Measurements from ENCODE around the gene BTG2.
A peak's percentile ranks its signal among the peaks of the same experiment; 100 is the strongest.

Gene BTG2

GRCh38 chr1:203349166-203349565 lies 43.8 kb downstream of the BTG2 start:
- TF ChIP-seq CTCF (IDR thresholded peaks at IDR 0.05; ENCODE audit: low read depth, low read length), result no peak
- DNase-seq (ENCODE audit: extremely low read depth, low read depth), result no peak

- no peak for DNase-seq (ENCODE audit: extremely low read depth, low read depth)
- TF ChIP-seq CTCF (IDR thresholded peaks at IDR 0.05; ENCODE audit: low read depth, low read length), result no peak
These were observed 44.6 kb downstream of the BTG2 start for GRCh38 chr1:203349773-203350524.

- DNase-seq (ENCODE audit: extremely low read depth, low read depth), result peak; percentile 41
- TF ChIP-seq CTCF (IDR thresholded peaks at IDR 0.05; ENCODE audit: low read depth, low read length), result peak; percentile 21
These were observed 45.8 kb downstream of the BTG2 start, which contains the start of gene FMOD for GRCh38 chr1:203351037-203351625. Gene FMOD, minus strand, starts transcription at chr1:203351122. Its CDS starts 2,852 bp downstream, at chr1:203348270.

GRCh38 chr1:203353486-203353885 lies 48.2 kb downstream of the BTG2 start:
- DNase-seq (ENCODE audit: extremely low read depth, low read depth), result no peak
- no peak for TF ChIP-seq CTCF (IDR thresholded peaks at IDR 0.05; ENCODE audit: low read depth, low read length)

GRCh38 chr1:203354246-203354645 lies 48.9 kb downstream of the BTG2 start:
- TF ChIP-seq CTCF (IDR thresholded peaks at IDR 0.05; ENCODE audit: low read depth, low read length), result no peak

GRCh38 chr1:203359010-203359571 lies 53.8 kb downstream of the BTG2 start:
- TF ChIP-seq CTCF (IDR thresholded peaks at IDR 0.05; ENCODE audit: low read depth, low read length), result no peak
- peak; percentile 55 for DNase-seq (ENCODE audit: extremely low read depth, low read depth)

More at GRCh38 chr1:203354246-203354645, 48.9 kb downstream of the BTG2 start:
- peak; percentile 44 for DNase-seq (ENCODE audit: extremely low read depth, low read depth)
